HG03175 (cell line): ENCODE measurements around the gene ZBTB1.
"Not testable (repeated sequence)": the region's sequence is repeated elsewhere in the genome, so short reads cannot be mapped to it uniquely, and the experiment has no call there.

Experiments used
- ATAC-seq: cut with Tn5 transposase; IDR thresholded peaks from one replicate; pipeline ENCODE4 v1.9.1; 2021; ENCODE audit warnings: mild to moderate bottlenecking, moderate library complexity; ENCODE audit not compliant: unreplicated experiment

Gene ZBTB1

DNA sequence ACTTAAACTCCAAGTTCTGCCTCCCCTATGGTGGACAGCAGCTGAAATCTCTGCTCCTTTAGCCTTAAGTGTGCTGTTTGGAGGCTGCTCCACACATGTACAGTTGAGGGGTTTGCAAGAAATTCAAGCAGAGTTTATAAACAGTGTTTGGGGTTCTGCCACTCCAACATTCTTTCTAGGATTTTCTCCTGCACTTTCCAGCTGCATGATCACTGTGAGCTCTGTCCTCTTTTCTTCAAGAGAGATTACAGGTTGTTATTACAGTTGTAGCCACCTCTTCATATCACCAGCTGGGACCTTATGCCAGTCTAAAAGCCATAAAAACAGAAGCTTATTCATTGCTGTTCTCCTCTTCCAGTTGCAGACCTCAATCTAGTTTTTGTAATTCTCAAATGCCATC lies 9.3 kb upstream of the ZBTB1 start:
- no peak for ATAC-seq

DNA sequence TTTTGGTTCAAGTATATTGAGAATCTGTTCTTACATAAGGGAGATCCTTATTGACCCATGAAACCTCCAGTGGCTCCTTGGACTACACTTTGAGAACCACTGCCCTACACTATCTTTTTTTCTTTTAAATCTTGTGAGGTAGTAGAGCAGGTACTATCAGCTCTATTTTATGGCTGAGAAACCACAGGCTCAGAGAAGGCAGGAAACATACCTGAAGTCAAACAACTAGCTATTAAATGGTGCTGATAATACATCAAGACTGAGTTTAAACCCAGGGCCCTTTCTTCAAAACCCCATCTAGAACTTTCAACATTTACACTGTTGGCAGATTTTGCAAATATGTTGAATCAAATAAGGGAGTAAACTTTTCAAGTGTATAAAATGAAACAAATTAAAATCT lies 7.8 kb upstream of the ZBTB1 start:
- no peak for ATAC-seq

DNA sequence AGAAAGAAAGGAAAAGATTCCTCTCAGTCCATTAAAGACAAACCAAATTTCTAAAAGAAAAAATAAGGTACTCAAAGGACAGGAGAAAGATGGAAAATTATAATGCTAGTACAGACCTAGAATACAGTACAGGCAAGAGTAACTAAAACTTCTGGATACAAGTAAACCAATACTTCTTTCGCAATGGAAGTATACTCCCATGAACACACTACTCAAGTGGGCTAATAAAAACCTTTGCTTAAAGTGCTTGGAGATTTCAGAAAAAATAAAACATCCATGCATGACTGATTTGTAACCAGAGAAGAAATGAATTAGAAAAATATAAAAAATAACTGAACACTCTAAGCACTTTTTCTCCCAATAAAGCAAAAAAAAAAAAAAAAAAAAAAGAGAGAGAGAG lies 4.5 kb upstream of the ZBTB1 start:
- no peak for ATAC-seq

DNA sequence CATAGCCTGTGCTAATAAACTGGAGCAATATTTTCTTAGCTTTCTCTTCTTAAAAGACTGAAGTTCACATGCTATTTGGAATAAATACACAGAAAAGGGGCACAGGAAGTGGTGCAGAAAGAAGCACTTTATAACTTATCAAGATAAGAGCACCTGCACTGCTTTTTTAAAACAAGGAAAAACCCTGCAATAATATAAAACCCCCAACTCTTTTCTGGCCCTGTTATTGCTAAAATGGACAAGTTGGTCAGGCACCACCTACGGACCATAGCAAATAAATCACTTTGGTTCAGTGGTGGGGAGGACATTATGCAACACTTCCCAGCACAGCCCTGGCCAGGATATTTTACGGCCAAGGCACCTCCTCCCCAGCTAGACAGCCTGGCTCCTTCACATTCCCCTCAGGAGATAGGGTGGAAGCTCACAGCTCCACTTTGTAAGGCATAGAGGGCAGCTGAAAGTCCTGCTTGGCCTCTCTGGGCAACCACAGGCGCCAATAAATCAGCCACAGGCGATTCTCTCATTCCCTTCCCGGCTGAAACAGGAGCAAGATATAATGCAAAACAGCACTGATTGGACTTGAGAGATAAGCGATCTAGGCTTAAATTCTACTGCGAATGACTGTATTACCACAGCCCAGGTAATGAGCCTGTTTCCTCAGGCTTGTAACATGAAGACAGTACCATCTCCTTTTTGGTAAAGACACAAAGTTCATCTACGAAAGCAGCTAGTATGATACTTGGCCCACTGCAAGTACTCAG lies 3.0 kb upstream of the ZBTB1 start:
- no peak for ATAC-seq

DNA sequence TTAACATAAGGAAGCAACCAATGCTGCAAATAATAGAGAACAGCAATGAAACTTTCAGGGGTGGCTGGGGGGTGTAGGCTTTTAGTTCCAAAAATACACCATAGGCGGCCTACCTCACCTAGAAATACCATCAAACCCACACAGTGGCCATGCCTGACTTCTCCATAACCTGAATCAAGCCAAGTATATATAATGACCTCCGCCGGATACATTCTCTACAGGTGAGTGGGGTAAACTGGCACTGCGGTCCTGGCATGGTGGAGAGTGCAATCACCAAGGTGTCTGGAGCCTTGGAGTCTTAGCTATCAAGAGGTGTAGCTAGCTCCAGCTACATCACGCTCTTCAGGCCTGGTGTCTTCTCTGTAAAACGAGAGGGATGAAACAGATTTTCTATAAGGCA lies 2.1 kb upstream of the ZBTB1 start:
- ATAC-seq, result no peak

DNA sequence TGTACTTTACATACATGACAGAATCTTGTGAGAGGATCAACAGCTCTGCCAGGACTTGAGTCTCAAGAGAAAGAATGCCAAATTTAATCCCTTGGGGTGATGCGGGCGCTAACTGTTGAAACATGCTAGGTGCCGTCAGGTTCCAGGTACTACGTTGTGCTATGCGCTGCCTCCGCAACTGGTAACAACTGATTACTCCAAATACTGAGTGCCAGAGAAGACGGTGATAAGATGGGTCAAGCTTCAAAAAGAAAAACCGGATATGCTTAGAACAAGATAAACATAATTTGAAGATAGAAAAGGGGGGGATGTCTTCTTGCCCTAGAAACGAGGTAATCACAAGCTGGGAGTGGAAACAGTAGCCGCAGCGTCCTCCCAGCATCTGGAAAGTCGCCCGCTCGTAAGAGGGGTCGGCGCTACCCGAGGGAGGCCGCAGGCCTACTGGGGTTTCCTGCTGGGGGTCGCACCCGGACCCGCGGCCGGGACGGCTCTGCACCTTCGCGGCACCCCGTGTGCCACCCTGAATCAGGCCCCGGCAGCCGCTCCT lies 1.6 kb upstream of the ZBTB1 start:
- peak; percentile 4 for ATAC-seq

DNA sequence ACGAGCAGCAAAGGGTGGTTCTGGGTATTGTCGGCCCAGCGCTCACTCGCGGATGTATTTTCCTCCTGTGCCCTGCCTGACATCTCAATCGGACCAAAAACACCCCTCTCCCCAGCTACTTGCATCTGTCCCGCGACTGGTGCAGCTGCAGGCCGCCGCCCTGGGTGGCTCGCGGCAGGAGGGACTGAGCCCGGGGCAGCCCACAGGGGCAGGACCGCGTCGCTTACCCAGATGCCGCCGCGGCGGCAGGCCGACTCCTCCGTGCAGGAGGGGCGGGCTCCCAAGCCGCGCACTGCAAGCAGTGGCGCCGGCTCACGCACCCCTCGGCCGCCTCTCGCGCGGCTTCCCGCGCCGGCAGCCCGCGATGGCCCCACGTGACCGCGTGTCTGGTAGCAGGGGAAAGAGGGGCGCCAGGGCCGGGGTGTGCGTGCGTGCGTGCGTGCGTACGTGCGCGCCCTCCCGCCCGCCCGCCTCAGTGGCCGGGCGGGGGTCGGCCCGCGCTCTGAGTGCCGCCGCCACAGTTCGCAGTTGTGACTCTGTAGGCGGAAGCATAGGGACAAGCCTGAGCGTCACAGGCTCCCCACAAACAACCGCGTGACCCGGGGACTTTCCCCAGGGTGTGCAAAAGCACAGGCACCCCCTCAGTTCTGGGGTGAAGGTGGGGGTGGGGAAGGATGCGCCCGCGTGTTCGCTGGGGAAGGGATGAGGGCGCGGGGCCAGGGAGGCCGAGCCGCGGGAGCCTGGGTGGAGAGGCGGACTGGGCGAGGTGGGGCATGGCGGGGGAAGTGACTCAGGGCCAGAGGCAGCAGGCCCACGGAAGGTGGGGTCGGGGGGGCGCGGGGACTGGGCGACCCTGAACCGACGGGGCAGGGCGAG lies 898 bp upstream of the ZBTB1 start, which contains the start of gene ZBTB25:
TSS of gene ZBTB25 (minus strand) at position 405 of the 876 bp plus-strand sequence. CDS start 13,305 bp downstream, outside the sequence.
- ATAC-seq, result peak; percentile 64

DNA sequence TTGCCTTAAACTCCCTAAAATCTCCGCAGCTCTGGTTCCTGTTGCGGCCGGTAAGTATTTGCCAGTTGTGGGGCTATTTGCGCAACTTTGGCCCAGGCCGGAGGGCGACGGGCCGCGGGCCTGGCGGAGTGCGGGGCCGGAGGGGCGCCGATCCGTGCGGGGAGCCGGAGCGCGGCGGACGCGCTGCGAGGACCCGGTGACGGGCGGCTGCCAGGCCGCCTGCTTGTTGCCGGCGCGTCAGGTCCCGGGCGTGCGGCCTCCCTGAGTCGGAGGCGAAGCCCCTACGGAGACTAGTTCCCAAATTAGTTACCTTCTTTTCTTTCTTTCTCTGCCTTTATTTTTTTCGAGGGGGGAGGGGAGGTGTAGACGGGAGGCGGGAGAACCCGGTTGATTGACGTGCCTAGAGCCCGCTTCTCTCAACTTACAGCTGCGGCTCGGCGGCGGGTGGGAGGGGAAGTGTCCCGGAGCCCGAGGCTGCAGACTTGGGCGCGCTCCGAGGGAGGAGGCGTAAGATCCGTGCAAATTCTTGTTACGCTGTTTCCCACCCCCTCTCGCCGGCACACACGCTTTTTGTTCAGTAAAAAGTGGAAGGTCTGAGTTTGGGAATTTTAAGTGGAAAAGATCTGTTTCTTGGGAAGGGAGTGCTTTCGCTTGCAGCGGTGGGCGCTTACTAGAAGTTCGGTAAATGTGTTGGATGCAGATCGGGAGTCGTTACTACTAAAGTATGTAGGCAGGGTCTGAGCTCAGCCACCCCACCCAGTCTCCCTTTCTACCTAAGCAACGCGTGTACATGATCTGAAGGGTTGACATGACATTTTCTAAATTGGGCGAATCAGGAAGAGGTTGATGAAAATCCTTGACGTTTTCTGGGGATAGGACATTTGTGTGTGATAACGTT lies 576 bp downstream of the ZBTB1 start:
- peak; percentile 21 for ATAC-seq

DNA sequence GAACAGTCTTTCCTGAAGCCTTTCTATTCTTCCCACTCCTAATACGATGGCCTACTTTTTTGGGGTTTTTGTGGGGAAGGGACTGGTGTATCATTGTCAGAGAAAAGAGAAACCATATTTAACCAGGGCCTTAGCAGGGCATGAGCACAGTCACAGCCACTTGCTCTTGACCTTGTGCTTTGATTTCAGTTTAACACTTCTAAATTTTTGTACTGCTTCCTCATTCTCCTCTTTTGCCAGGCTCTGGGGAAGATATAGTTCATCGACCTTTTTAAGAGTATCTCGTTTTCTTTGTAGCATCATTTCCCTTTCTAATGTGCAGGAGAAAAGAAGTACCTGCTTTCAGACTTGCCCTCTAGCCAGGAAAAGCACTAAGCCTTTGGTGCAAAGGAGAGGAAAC lies 2.2 kb downstream of the ZBTB1 start:
- no peak for ATAC-seq

DNA sequence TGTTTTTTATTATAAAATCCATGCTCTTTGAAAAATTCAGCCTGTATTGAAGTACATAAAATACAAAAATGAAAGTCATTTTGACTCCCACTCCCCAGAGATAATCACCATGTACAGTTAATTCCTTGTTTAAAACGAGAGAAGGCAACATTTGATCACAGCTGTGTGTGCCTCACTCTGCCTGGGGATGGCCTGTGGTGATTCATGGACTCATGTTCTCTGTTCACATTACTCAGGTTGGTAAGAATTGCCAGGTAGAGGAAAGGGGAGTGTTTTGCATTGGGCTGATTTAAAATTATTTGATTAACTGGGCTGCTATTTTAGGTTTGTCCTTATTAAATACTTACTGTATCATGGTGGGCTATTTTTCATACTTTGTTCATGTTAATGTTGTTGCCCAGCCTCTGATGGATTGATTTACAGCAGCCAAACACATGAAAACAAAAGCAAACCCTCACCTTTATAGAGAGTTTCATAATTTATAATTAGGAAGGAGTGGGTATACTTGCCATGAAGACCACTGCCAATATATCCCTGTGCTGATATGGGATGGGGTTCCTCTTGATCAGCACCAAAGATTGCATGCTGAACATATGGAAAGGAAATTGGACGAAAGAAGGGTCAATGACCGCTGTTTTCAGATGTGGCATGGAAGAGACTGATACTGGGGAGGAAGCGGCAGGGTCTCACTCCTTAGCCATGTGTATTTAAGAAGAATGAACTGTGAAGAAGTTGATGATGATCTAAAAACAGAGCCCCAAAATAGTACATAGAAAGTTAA lies 3.0 kb downstream of the ZBTB1 start:
- no peak for ATAC-seq

DNA sequence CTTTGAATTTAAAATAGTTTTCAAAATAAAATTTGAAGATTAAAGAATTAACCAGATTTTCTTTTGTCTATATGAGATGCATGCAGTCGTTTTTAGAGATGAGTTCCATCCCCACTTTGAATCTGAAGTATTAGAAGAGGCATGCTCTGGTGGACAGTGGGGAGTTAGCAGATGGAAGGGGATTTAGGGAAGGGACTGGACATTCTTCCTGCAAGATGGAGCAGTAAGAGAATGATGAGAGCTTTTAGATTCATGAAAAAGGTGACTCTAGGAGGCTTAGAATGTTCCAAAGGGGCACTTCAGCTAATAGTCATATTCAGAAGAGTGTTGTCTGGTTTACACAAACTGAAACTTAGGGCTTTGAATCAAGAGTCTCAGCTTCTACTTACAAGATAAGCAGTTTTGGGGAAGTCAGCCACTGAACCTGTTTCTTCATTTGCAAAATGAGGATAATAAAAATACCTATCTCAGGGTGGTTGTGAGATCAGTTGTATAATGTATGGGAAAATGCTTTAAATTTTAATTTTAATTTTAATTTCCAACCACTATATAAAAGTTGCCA lies 3.7 kb downstream of the ZBTB1 start:
- no peak for ATAC-seq

DNA sequence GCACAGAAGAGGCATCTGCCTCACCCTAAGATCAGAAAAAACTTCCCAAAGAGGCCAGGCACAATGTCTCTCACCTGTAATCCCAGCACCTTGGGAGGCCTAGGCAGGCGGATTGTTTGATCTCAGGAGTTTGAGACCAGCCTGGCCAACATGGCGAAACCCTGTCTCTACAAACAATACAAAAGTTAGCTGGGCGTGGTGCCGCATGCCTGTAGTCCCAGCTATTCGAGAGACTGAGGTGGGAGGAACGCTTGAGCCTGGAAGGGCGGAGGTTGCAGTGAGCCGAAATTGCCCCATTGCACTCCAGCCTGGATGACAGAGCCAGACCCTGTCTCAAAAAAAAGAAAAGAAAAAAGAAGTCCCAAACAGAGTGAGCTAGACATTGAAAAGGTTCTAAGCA lies 4.5 kb downstream of the ZBTB1 start:
- ATAC-seq, result no peak

DNA sequence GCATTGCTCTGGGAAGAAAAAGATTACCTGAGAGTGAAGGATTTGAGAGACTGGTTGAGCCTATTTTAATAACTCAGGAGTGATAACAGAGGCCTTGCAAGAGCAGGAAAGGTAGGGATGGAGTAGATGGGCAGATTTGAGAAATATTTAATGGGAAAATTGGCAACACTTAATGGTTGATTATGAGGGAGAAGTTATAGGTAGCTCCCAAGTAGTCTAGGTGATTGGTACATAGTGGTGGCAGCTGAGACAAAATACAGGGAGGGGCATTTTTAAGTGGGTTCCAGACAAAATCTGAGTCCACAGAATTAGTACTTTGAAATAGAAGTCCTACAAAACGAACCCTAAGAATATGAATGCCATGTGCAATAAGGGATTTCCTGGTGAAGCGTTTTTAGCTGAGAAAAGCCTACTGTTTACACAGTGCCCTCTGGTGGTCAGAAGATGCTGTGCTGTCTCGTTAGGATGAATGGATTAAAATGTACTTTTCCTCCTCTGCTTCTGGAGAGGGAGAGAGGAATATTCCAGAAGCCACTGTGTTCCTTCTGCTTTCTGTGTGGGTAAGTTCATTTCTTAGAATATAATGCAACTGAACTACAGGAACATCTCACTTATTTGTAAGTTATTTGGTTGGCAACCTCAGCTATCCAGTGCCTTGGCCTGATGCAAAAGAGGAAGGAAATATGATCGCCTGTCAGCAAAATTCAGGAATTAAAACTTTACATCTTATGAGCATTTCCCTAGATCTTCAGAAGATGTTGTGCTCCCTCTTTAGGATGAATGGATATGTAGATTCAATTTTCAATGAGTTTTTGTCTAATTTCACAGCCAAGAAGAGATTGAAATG lies 6.5 kb downstream of the ZBTB1 start:
- peak; percentile 38 for ATAC-seq

DNA sequence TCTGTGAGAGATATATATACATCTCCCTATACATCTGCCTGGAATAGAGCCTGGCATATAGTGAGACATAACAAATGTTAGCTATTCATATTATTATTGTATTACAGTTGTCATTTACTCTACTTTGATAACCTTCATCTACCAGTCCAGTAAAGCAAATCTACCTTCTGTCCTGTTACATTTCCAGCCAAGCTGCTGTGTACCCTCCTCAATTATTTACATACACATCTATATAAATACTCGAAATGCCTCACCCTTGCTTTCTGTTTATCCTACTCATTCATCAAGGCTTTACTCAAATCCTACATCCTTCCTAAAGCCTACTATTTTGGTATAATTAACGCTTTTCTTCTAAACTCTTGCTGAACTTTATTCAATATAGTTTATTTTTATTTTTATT lies 8.7 kb downstream of the ZBTB1 start:
- no peak for ATAC-seq

DNA sequence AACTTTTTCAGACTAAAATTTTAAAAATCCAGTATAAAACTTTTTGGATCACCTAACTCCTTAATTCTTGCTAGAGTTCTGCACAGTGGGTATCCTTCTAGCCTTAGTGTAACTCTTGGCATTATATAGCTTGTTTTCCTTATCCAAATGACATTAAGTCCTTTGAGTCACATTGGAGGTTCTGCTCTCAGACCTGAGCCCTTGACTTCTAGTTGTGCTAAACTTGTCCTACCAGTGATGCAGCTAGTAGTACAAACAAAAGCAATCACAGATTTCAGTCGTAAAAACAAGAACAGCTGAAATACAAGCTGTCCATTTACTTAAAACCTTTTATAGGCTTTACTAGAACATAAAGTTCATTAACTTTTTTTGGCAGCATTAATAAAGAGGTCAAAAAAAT lies 10.5 kb downstream of the ZBTB1 start:
- ATAC-seq, result no peak

DNA sequence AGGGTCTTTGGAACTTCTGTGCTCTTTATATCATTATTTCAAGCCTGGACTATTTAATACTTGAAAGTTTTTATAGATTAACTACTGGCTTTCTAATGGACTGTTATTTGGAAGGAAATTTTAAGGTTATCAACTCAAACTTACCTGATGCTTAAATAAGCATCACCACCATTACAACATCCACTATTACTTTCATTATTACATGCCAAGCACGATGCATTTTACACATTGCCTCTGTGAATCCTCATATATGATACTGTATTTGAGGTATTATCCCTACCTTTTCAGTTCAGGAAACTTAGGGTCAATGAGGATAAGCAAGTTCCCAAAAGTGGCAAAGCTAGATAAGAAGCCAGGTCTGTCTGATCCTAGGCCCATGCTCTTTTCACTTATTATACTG lies 12.4 kb downstream of the ZBTB1 start:
- ATAC-seq, result no peak

DNA sequence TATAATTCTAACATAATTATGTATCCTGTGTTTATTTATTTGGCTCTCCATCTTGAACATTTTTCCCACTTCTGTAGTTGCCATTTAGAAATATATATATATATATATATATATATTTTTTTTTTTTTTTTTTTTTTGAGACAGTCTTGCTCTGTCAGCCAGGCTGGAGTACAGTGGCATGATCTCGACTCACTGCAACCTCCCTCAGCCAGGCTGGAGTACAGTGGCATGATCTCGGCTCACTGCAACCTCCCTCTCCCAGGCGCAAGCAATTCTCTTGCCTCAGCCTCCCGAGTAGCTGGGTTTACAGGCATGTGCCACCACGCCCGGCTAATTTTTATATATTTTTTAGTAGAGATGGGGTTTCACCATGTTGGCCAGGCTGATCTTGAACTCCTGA lies 13.1 kb downstream of the ZBTB1 start:
- not testable (repeated sequence) for ATAC-seq

DNA sequence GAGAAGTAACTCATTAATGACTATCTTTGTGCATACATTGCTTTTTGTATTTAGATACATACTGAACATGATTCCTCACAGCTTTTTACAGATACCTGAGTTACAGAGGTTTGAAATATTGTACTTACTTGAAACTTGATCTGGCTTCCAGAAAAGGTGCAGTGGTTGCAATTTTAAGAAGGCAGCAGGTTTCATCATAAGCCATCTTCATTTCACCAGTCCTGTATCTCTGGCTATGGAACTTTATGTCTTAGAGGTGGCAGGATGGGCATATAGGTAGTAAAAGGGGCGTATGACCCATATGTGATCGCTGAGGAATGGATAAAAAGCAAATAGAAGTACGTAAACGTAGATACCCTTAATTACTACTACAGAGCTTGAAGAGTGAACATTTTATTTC lies 13.7 kb downstream of the ZBTB1 start:
- no peak for ATAC-seq

DNA sequence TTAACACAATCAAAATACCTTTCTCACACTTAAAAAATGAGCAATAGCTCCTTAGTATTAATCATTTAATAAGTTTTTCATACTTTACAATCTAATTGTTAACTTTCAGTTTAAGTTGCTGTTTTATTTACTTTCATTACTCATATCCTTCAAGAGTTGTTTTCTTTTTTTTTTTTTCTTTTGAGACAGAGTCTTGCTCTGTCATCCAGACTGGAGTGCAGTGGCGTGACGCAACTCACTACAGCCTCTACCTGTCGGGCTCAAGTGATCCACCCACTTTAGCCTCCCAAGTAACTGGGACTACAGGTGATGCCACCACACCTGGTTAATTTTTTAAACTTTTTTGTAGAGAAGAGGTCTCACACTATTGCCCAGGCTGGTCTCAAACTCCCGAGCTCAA lies 16.1 kb downstream of the ZBTB1 start:
- ATAC-seq, result no peak
